Measurements from ENCODE around the gene FBXW12. TPM values are rescaled to one million over a fixed set of nuclear protein-coding genes. Genes with fewer than 3 reads are reported as not detected.

FBXW12 gene
- total and polyA plus RNA-seq, 4 donors, result not detected

DNA sequence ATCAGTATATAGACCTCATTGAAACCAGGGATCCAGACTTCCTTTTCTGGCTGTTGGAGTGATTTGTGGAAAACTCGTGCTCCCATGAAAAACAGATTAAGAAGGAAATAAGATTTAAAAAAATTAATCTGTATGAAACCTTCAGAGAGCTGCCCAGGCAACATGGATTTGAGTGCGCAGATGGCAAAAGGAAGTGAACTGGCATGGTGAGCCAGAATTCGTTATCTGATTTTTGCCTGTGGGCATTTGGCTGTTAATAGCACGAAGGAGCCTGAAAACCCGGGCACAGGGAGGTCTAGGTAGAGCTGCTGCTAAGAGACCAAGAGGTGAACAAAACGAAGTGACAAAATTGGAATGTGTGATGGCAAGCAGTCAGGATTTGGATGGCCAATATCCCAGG lies 19.5 kb upstream of the FBXW12 start:
- Histone ChIP-seq H3K4me1 (ENCODE audit: control insufficient read depth in 4 of 4, insufficient read depth in 4 of 4, low read length in 3 of 4) (no peaks in the 10 kb centered on the region), H3K9ac (ENCODE audit: low read depth in 1 of 2, low read length in 2 of 2) (no peak overlapping the region), H3K27me3 (ENCODE audit: control insufficient read depth in 4 of 4, insufficient read depth in 4 of 4, low read length in 3 of 4) (no peaks in the 10 kb centered on the region), H3K36me3 (ENCODE audit: control insufficient read depth in 4 of 4, insufficient read depth in 3 of 4, low read depth in 1 of 4, low read length in 3 of 4) (no peaks in the 10 kb centered on the region), H3K9me3 (ENCODE audit: control insufficient read depth in 4 of 4, low read length in 3 of 4) (no peaks in the 10 kb centered on the region), H3K4me3 (ENCODE audit: low read depth in 1 of 3, low read length in 3 of 3) (no peak overlapping the region), H3K27ac (ENCODE audit: low read depth in 1 of 2, low read length in 2 of 2) (no peak overlapping the region)
- no peak for DNase-seq (ENCODE audit: low spot score)
- WGBS, result 83% methylated on average over 6 of the region's 6 CpGs
- TF ChIP-seq GABPA (IDR thresholded peaks at IDR 0.05 in 1 of 2, conservative IDR thresholded peaks at IDR 0.05 in 1 of 2), result no peak
- TF ChIP-seq YY1 (IDR thresholded peaks at IDR 0.05), result no peak
- TF ChIP-seq, protein P1, sequence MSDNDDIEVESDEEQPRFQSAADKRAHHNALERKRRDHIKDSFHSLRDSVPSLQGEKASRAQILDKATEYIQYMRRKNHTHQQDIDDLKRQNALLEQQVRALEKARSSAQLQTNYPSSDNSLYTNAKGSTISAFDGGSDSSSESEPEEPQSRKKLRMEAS (IDR thresholded peaks at IDR 0.05), result no peak
- no peak for TF ChIP-seq RXRA (IDR thresholded peaks at IDR 0.05)
- no peak for TF ChIP-seq NR2F2 (IDR thresholded peaks at IDR 0.05)
- TF ChIP-seq EGR1 (IDR thresholded peaks at IDR 0.05; ENCODE audit: low read depth in 2 of 2), result no peak
- no peak for TF ChIP-seq RAD21 (IDR thresholded peaks at IDR 0.05)
- TF ChIP-seq TAF1 (conservative IDR thresholded peaks at IDR 0.05), result no peak
- TF ChIP-seq, protein P2, sequence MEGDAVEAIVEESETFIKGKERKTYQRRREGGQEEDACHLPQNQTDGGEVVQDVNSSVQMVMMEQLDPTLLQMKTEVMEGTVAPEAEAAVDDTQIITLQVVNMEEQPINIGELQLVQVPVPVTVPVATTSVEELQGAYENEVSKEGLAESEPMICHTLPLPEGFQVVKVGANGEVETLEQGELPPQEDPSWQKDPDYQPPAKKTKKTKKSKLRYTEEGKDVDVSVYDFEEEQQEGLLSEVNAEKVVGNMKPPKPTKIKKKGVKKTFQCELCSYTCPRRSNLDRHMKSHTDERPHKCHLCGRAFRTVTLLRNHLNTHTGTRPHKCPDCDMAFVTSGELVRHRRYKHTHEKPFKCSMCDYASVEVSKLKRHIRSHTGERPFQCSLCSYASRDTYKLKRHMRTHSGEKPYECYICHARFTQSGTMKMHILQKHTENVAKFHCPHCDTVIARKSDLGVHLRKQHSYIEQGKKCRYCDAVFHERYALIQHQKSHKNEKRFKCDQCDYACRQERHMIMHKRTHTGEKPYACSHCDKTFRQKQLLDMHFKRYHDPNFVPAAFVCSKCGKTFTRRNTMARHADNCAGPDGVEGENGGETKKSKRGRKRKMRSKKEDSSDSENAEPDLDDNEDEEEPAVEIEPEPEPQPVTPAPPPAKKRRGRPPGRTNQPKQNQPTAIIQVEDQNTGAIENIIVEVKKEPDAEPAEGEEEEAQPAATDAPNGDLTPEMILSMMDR (IDR thresholded peaks at IDR 0.05; ENCODE audit: low read depth, low read length, missing input control), result no peak
- no peak for TF ChIP-seq FOXA1 (IDR thresholded peaks at IDR 0.05)
- TF ChIP-seq SP1 (IDR thresholded peaks at IDR 0.05), result no peak
- TF ChIP-seq FOXA2 (IDR thresholded peaks at IDR 0.05), result no peak

DNA sequence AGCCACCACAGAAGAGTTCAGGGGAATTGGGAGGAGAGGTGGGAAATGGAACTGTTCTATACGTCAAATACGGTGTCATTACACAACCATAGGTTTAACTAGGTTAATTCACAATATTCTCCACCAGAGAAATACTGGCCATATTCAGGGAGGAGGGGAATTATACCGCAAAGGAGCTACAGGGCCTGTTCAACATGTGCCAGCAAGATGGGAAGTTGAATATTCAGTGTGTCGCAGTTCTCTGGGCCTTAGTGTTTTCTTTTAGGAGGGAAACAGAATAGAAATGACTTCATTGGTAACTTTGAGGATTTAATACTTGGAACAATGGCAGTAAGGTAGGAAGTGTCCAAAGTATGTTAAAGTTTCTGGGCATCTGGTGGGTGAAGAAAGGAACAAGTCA lies 18.0 kb upstream of the FBXW12 start:
- no peak for DNase-seq (ENCODE audit: low spot score)
- no peak overlapping the region for H3K27ac ChIP-seq (ENCODE audit: low read depth in 1 of 2, low read length in 2 of 2)
- no peak for TF ChIP-seq HNF4A (conservative IDR thresholded peaks at IDR 0.05)
- TF ChIP-seq, protein P2 (IDR thresholded peaks at IDR 0.05; ENCODE audit: low read depth, low read length, missing input control), result no peak
- no peak for TF ChIP-seq GABPA (IDR thresholded peaks at IDR 0.05 in 1 of 2, conservative IDR thresholded peaks at IDR 0.05 in 1 of 2)
- TF ChIP-seq FOXA1 (IDR thresholded peaks at IDR 0.05), result no peak
- no peak for TF ChIP-seq SP1 (IDR thresholded peaks at IDR 0.05)
- TF ChIP-seq, protein P3, sequence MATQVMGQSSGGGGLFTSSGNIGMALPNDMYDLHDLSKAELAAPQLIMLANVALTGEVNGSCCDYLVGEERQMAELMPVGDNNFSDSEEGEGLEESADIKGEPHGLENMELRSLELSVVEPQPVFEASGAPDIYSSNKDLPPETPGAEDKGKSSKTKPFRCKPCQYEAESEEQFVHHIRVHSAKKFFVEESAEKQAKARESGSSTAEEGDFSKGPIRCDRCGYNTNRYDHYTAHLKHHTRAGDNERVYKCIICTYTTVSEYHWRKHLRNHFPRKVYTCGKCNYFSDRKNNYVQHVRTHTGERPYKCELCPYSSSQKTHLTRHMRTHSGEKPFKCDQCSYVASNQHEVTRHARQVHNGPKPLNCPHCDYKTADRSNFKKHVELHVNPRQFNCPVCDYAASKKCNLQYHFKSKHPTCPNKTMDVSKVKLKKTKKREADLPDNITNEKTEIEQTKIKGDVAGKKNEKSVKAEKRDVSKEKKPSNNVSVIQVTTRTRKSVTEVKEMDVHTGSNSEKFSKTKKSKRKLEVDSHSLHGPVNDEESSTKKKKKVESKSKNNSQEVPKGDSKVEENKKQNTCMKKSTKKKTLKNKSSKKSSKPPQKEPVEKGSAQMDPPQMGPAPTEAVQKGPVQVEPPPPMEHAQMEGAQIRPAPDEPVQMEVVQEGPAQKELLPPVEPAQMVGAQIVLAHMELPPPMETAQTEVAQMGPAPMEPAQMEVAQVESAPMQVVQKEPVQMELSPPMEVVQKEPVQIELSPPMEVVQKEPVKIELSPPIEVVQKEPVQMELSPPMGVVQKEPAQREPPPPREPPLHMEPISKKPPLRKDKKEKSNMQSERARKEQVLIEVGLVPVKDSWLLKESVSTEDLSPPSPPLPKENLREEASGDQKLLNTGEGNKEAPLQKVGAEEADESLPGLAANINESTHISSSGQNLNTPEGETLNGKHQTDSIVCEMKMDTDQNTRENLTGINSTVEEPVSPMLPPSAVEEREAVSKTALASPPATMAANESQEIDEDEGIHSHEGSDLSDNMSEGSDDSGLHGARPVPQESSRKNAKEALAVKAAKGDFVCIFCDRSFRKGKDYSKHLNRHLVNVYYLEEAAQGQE (IDR thresholded peaks at IDR 0.05), result no peak
- no peak for TF ChIP-seq NR2F2 (IDR thresholded peaks at IDR 0.05)
- no peak for TF ChIP-seq YY1 (IDR thresholded peaks at IDR 0.05)
- TF ChIP-seq FOXA2 (IDR thresholded peaks at IDR 0.05), result no peak
- TF ChIP-seq, protein P4, sequence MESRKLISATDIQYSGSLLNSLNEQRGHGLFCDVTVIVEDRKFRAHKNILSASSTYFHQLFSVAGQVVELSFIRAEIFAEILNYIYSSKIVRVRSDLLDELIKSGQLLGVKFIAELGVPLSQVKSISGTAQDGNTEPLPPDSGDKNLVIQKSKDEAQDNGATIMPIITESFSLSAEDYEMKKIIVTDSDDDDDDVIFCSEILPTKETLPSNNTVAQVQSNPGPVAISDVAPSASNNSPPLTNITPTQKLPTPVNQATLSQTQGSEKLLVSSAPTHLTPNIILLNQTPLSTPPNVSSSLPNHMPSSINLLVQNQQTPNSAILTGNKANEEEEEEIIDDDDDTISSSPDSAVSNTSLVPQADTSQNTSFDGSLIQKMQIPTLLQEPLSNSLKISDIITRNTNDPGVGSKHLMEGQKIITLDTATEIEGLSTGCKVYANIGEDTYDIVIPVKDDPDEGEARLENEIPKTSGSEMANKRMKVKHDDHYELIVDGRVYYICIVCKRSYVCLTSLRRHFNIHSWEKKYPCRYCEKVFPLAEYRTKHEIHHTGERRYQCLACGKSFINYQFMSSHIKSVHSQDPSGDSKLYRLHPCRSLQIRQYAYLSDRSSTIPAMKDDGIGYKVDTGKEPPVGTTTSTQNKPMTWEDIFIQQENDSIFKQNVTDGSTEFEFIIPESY (IDR thresholded peaks at IDR 0.05), result no peak
- TF ChIP-seq TAF1 (conservative IDR thresholded peaks at IDR 0.05), result no peak
- no peak for TF ChIP-seq RXRA (IDR thresholded peaks at IDR 0.05)
- TF ChIP-seq HNF4G (IDR thresholded peaks at IDR 0.05), result no peak
- no peak for TF ChIP-seq EGR1 (IDR thresholded peaks at IDR 0.05; ENCODE audit: low read depth in 2 of 2)
- TF ChIP-seq, protein P1 (IDR thresholded peaks at IDR 0.05), result no peak
- TF ChIP-seq JUND (IDR thresholded peaks at IDR 0.05), result no peak
- no peak for TF ChIP-seq RAD21 (IDR thresholded peaks at IDR 0.05)
- 93% methylated on average over 4 of the region's 4 CpGs for WGBS
- H3K36me3 ChIP-seq (ENCODE audit: control insufficient read depth in 4 of 4, insufficient read depth in 3 of 4, low read depth in 1 of 4, low read length in 3 of 4), result no peaks in the 10 kb centered on the region
- H3K9me3 ChIP-seq (ENCODE audit: control insufficient read depth in 4 of 4, low read length in 3 of 4), result no peaks in the 10 kb centered on the region
- H3K4me3 ChIP-seq (ENCODE audit: low read depth in 1 of 3, low read length in 3 of 3), result no peak overlapping the region
- no peak overlapping the region for H3K9ac ChIP-seq (ENCODE audit: low read depth in 1 of 2, low read length in 2 of 2)
- H3K4me1 ChIP-seq (ENCODE audit: control insufficient read depth in 4 of 4, insufficient read depth in 4 of 4, low read length in 3 of 4), result no peaks in the 10 kb centered on the region
- no peaks in the 10 kb centered on the region for H3K27me3 ChIP-seq (ENCODE audit: control insufficient read depth in 4 of 4, insufficient read depth in 4 of 4, low read length in 3 of 4)
